COLO829 (cell line): ENCODE measurements around the gene DSCAM.

ENCODE experiments used
- DNase-seq: peaks from one replicate; pipeline ENCODE4 v3.0.0; 2012; ENCODE audit warnings: low spot score

DSCAM gene

DNA sequence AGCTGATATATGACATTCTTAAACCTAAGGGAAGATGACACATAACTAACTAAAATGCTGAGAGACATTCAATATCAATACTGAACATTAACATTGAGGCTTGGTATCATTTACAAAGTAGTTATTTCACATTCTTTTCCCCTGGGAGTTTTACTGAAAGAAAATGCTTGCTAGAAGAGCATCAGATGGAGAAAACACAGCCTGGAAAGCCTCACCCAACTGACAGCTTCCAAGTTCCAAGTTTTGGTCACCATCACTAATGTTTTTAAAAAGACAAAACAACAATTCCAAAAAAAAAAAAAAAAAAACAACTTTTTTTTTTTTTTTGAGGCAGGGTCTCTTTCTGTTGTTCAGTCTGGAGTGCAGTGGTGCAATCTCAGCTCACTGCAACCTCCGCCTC, 80.6 kb downstream of the DSCAM start:
- DNase-seq = no peak

DNA sequence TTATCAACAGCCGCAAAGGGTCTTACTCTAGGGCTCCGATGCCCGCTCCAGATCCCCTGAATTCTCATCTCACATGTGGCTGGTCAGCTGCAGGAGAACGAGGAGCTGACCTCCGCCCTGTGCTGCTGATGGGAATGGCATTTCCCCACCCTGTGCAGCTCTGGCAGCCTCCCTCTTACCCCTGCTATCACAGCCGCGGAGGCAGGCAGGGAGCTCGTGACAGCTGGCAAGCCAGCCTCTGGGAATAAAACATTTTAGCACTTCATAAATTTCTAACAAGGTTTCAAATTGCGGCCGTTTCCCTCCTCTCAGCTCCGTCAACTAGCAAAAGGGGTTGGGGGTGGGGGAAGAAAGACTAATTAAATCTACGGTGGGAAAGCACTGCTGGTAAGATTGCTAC, 81.1 kb downstream of the DSCAM start:
- no peak for DNase-seq

DNA sequence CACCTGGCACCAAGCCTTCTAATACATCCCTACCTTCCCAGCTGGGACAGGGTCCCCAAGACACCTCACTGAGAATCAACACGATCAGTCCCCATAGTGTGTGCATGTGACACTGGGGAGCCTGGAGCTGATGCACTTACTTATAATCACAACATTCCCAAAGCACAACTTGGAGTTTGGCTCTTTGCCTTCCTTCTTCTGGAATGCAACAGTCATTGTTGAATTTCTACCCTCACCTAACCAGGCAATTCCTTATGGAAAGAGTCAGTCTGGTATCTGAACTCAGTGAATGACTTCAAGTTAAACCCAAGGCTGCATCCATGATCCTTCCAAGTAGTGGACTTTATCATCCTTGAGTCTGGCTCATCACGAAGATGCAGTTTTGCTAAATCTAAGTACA, 86.1 kb downstream of the DSCAM start:
- DNase-seq = no peak

DNA sequence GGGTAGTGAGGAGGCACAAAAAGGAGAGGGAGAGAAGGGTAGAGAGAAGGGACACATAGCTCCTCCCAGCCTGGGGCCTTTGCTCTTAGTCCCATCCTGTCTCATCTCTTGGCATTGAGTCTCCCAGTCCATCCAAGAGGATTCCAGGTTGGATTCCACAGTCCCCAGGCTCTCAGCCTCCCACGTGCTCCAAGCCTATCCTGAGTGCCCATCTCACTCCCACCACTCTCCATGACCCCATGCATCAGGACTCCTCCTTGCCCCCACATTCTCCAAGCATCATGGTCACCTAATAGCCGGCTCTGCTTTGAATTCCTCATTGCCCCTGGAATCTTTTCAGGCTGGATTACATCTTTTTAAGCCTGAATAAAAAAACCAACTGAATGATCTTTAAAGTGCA, 87.9 kb downstream of the DSCAM start:
- no peak for DNase-seq

DNA sequence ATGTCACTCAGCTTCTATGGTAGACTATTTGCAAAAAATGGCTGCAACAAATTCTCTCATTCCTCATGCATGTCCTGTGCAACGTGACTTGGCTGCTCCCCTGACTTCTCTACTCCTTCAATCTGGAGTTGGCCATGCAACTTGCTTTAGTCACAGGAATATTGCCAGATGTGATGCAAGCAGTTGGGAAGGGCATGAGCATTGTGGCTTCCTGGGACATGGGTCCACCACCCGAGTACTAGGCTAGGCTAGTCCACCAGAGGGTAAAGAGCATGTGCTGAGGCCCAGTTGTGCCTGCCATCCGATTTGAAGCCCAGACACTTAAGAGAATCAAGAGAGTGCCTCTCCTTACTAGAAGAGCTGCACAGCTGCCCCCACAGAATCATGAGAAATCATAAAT, 89.6 kb downstream of the DSCAM start:
- no peak for DNase-seq

DNA sequence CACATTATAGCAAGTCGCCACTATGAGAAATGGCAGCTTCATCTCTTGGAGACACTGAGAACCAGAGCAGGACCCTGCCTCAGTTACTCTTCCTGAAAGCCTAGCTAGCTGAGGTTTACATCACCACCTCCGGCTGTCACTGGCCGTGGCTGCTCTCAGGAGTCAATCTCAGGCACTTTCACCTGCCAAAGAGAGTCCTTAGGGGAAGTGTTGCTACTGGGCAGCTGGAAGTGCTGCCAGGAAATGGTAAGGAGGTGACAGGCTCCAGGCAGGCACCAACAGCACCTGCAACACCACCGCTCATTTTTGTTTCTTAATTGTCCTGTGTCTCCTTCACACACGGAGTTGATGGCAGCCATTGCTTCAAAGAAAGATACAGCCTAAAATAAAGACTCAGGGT, 92.5 kb downstream of the DSCAM start:
- DNase-seq = no peak

DNA sequence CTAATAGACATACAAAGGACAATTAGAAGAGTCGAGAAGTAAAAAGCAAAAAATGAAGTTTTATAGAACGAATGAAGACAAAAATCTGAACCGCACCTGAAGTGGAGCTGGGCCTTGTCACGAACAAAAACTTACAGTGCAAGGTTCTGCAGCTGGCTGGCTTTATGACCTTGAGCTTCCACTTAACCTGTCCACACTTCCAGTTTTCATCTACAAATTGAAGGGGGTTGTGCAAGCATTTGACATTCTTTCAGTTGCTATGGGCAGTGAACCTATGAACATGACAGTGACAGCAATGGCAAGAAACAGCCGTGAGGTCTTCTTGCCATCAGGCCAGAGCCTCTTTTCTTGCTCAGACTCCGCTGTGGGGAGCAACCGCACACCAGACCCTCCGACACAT, 93.2 kb downstream of the DSCAM start:
- DNase-seq = no peak

DNA sequence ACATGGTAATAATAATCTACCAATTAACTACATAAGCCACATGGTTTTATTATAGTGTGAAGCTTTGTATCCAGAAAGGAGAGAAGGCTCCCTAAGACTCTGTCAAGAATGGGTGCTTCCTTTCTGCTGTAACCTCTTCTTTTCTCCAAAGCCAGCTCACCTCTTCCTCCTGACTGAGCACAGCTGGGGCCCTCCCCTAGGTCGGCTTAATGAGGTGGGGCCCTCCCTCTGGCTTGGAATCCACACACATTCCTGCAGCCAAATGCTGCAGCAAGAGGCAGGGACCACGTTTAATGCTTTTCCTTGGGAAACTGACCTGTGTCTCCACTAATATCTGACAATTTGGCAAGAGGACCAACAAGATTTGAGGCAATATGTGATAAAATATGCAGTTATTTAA, 94.8 kb downstream of the DSCAM start:
- DNase-seq = no peak

DNA sequence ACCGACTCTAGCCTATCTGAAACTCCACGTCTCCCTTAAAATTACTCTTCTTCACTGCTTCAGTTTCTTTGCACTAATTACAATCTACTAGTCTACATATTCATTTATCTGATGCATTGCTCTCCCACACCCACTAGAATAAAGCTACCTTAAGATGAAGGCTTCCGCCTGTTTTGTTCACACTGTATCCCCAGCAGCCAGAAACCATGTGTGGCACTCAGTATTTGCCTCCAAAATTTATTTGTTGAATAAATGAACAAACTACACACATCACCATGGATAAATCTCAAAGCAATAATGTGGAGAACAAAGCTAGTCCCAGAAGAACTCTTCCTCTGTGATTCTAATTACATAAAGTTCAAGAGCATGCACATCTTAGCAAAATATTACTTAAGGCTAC, 95.7 kb downstream of the DSCAM start:
- no peak for DNase-seq

DNA sequence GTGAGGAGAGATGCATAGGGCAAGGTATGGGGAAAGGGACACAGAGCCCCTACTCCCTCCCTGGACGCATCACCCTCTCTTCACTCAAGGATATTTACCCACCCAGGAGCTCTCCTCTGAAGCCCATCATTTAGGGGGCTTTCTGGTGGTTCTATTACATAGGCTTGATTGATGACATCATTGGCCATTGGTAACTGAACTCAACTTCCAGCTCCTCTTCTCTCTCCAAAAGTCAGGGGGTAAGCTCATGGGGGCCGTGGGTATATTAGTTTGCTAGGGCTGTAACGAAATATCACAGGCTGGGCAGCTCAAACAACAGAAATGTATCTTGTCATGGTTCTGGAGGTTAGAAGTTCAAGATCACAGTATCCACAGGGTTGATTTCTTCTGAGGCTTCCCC, 110.8 kb downstream of the DSCAM start:
- DNase-seq = no peak

DNA sequence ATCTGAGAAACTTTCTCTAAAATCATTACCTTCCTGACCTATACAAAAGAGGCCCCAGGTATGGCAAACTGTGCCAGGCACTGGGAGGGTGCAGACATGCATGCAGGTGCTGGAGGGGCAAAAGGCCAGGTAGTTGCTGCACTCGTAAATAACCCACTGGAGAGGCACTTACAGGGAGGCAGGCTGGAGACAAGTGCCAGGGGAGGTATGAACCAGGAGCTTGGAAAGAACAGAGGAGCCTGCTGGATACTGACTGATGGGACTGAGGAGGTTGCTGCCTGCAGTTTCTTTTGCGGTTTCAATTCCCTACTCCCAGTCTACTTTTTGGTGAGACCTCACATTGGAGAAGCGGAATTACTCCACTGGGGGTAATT, 113.9 kb downstream of the DSCAM start:
- no peak for DNase-seq

DNA sequence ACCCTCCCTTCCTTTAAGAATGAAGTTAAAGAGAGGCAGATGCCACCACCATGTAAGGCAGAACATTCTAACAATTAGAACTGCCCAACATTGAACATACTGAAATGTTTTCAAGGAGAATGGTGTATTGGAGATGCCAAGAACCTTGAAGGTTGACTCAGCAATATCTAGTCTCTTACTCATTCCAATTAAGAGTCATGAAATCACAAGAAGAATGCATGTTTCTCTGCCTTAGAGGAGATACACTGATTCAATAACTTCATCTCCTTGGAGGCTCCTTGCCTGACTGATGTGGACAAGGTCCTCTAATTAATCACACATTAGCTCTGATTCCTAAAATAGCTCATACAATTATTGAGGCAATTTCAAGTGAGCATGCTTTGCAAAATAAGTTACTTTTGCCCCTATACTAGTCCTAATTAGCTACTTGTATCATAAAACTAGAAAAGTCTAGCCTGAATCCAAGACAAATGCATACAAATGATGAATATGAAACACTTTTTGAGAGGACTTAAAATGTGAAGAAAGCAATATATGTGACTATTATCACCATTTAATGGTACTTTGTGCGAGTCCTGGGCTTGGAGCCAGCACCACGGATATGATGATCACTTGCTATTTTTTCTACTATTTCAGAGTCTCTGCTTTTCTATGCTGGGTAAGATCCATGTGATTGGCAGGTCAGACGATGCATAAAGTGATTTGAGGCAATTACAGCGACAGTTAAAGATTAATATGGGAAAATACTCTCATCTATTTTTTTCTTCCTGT, 114.5 kb downstream of the DSCAM start:
- no peak for DNase-seq

DNA sequence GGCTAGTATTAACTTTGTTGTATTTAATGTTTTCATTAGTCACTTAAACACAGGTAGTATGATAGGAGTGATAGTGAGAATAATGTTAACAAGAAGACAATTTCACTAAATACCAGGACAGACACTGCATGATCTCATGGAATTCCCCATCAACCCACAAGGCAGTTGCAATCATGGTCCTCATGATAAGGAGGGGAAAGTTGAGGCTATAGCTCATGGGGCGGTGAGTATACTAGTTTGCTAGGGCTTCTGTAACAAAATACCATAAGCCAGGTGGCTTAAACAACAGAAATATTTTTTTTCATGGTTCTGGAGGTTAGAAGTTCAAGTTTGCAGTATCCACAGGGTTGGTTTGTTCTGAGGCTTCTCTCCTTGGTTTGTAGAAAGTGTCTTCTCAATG, 115.8 kb downstream of the DSCAM start:
- DNase-seq = no peak

DNA sequence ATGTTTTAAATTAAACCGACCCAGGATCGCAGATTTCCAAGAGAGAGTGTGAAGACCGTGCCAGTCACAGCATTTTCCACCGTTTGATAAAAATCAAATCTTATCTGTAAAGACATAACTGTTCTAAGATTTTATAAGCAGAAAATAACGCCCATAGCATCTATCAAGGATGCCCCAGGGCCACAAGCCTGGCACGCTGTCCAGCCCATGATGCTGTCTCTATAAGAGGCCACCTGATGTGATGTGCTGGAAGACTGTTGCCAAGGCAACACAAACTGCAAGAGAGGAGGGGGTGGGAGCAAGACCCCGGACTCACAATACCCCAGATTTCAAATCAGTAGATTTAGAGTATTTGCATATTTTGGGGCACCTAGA, 116.5 kb downstream of the DSCAM start:
- no peak for DNase-seq

DNA sequence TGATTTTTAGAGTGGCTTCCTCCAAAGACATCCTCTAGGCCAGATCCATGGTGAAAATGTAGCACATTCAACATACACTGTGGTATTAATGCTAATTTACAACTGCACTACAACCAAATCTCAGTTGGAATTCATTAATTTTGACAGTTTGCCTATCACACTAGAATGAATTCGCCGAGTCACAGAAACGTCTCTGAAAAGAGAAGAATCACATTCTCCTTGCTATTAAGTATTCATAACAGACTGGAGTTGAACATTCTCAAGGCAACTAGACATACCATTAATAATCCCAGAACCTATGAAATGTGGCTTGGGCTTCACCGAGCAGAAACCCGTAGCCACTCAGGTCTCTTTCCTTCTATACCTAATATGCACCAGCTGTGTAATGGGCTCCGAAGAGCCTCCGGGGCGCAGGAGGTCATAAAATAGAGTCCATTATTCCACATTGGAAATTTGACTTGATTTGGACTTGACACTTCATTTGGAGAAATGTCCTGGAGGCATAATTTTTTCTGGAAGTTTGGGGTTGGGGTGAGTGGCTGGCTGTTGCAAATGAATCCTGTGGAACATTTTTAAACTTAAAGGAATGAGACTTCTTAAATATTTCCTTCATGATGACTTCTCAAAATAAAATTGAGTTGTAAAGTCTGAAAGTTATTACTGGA, 117.1 kb downstream of the DSCAM start:
- no peak for DNase-seq

DNA sequence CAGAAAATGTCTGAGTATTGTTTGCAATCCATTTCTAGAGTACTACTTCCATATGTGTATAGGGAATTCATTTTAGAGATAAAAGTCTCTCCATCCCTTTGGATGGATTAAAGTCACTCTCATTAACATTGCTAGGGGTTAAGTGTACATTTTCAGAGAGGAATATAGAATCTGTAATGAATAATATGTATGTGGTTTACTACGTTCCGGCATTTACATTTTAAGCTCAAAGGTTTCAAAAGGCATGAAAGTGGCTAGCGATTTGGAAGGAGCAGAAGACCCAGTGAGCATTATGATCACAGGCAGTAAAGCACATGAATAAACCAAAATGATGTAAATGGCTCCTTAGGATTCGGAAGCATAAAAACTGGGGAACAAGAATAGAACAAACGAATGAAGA, 123.0 kb downstream of the DSCAM start:
- DNase-seq = no peak

DNA sequence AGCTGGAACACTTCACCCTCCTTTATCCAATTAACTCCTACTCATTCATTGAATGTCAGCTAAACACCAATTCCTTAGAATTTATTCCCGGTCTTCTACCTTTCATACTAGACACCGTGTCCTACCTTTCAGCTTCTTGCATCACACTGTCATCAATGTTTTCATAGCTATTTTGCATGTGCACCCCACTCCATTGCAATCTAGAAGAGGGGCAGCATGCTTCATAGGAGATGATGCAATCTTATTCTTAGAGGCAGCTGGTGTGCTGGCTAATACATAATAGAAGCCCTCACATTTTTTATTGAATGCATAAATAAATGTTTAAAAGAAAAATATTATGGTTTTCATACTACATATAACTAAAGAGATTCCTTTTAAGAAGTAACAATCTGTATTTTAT, 123.6 kb downstream of the DSCAM start:
- DNase-seq = no peak

DNA sequence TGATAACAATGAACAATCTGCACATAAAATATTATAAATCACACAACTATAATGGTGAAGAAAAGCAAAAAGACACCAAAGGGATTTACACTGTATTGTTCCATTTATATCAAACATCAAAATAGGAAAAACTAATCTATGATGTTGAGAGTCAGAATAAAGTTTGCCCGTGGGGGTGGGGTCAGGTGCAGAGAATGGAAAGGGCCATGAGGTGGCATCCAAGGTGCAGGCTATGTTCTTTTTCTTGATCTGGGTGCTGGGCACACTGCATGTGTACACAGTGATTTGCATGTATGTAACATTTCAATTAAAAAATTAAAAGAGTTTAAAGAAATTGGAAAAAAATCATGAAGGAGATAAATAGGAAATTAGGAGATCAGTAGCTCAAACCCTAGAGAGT, 127.3 kb downstream of the DSCAM start:
- DNase-seq = no peak

DNA sequence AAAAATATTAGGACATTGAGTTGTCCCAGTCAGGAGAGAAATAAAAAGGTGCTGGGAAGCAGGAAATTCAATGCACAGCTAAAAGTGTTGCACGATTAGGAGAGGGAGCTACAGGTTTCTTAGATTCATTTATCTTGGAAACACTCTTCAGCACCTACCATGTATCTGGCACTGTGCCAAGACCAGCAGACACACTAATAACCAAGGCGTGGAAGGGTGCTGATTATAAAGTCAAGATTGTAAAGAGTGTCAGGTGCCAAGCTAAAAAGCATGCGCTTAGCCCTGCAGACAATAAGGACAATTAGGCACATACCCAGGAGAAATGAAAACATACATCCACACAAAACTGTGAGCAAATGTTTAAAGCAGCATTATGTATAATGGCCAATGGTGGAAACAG, 129.9 kb downstream of the DSCAM start:
- no peak for DNase-seq

DNA sequence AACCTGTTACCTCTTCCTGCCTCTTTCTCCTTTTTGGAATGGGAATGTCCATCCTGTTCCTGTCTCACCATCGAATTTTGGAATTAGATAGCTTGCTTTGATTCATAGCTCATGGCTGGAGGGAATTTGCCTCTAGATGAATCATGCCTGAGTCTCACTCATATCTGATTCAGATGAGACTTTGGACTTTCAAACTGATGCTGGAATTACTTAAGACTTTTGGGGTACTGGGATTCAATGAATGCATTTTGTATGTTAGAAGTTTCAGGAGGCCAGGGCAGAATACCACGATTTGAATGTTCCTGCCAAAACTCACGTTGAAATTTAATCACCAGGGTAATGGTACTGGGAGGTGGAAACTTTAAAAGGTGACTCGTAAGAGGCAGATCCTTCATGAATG, 132.4 kb downstream of the DSCAM start:
- no peak for DNase-seq

DNA sequence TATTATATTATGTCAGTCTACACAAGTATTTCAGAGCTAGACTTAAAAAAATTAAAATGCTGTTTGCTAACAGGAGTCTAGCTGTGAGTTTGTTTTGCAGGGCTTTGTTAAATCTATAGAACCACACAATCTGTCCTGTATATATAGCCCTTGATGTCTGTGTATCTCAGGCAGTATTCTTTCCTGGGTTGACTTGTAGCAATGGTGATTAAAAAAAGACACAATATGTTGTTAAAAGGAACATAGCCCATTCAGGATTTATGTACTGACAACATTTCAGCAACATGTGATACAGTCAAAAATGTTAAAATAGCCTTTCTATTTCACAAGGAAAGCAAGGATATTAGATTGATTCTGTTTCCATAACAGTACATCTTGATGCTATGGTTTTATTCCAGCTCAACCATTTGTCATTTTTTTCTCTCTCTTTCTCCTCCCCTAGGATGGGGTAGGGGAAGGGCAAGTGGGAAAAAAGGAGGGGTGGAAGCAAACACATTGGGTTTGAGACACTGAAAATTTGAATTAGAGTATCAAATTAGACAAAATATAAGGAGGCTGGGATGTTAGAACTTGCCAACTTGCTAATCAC, 139.2 kb downstream of the DSCAM start:
- DNase-seq = no peak

DNA sequence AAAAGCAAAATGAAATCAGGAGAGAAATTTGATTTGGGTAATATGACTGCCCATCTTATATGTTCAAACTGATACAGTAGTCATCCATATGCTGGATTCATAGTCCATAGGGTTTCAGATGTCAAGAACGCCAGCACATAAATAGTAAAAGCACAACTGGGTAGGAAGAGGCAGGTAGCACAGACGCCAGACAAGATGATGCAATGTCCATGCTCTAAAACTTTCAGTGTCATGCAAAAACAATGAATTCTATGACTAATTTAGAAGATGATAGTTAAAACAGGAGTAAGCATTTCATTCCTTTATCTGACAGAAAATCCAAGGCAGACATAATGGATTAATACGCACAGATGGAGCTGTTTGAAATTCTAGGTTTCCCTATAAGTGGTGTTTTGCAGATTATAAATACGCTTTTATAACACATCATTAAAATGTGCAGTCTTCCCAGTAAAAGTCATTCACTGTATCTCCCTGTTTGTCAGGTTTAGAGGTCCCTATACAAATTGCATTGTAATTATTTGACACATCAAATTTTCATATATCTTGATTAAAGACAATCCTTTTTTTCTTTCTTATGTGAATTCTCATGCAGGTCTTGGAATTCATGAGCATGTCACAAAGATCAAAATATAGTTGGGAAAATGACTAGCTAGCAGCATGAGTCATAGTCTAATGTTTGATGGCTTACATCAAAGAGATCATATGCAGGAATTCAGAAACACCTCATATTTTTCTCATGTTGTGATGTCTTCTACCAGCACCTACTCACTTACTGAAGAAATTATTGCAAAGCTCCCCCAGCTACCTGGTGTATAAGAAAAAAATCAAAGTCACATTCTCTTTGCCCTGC, 139.9 kb downstream of the DSCAM start:
- DNase-seq = no peak

DNA sequence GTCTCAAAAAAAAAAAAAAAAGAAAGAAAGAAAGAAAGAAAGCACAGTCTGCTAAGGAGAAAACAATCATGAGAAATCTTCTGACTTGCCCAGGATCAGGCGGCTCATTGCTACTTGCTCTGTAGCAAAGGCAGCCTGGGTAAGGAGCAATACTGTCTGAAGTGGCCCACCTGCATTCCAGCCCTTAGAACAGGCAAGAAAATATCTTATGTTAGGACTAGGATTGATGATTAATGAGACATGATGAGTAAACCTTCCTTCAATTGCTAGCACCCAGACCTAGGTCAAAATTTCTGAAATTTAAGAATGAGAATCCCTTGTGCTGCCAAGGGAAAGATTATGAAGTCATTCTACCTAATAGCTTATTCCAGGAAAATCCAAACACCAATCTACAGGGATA, 140.8 kb downstream of the DSCAM start:
- no peak for DNase-seq
